ENCODE data around the gene MMP12. TPM values are rescaled to one million over a fixed set of nuclear protein-coding genes. Genes with fewer than 3 reads are reported as not detected.

MMP12 gene
- total RNA-seq, 1 experiment from 2014 or later = not detected

DNA sequence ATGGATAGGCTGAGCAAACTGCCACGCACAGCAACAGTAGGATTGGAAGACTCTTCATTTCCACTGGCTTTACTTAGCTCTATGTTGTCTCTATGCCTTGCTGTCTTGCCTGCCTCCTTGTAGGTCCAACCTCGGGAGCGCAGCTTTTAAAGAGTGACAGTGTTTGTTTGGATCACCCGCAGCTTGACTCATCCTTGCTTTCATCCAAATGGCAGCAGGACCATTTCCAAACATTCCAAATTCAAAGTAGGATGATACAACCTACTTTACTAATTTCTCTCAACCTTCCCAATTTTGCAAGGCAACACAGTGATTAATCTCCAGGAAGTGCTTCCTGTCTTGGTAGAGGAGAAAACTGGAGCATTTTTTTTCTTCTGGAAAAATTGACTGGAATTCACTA is 31.3 kb downstream of the MMP12 start, which contains the start of gene MMP3:
TSS of gene MMP3 (minus strand) at position 121 of the 400 bp plus-strand sequence. CDS start at position 58, 63 bp downstream.
- no peak for DNase-seq
- H3K9ac ChIP-seq (ENCODE audit: extremely low read depth, insufficient read length, low read length) = no peak within 1 kb of the TSS
- no peaks in the 10 kb centered on the region for H3K79me2 ChIP-seq (ENCODE audit: insufficient read depth, low read length)
- no peak within 1 kb of the TSS for H3K23ac ChIP-seq (ENCODE audit: insufficient read length, low read depth, low read length)
- no peak within 1 kb of the TSS for H2BK20ac ChIP-seq (ENCODE audit: low read depth, low read length, poor library complexity, severe bottlenecking)
- Mint-ChIP-seq H3K9me3 (no peaks in the 10 kb centered on the region), H3K4me3 (no peak within 1 kb of the TSS), H3K27me3 (ENCODE audit: low read depth) (no peaks in the 10 kb centered on the region), H3K4me1 (peaks cover 2 to 3% of the 10 kb centered on the region in 2 experiments; a peak in 2 of 4 replicates), H3K36me3 (ENCODE audit: insufficient read depth in 1 of 3, low read depth in 3 of 3) (no peaks in the 10 kb centered on the region), H3K27ac (no peak within 1 kb of the TSS; a peak in 1 of 7 replicates)
- H3K4ac ChIP-seq (ENCODE audit: low read depth, low read length) = no peak within 1 kb of the TSS
- no peaks in the 10 kb centered on the region for H3K23me2 ChIP-seq (ENCODE audit: insufficient read length, low read depth, low read length, poor library complexity, severe bottlenecking)
- H3K27ac ChIP-seq (ENCODE audit: insufficient read length, low read depth, low read length) = no peak within 1 kb of the TSS
- H3K79me1 ChIP-seq (ENCODE audit: insufficient read depth, low read depth, low read length, poor library complexity, severe bottlenecking) = no peaks in the 10 kb centered on the region
- no peak within 1 kb of the TSS for H3K56ac ChIP-seq (ENCODE audit: insufficient read length, low read depth, low read length)
- no peak within 1 kb of the TSS for H4K91ac ChIP-seq (ENCODE audit: insufficient read length, low read depth, low read length)
- TF ChIP-seq, protein P1, sequence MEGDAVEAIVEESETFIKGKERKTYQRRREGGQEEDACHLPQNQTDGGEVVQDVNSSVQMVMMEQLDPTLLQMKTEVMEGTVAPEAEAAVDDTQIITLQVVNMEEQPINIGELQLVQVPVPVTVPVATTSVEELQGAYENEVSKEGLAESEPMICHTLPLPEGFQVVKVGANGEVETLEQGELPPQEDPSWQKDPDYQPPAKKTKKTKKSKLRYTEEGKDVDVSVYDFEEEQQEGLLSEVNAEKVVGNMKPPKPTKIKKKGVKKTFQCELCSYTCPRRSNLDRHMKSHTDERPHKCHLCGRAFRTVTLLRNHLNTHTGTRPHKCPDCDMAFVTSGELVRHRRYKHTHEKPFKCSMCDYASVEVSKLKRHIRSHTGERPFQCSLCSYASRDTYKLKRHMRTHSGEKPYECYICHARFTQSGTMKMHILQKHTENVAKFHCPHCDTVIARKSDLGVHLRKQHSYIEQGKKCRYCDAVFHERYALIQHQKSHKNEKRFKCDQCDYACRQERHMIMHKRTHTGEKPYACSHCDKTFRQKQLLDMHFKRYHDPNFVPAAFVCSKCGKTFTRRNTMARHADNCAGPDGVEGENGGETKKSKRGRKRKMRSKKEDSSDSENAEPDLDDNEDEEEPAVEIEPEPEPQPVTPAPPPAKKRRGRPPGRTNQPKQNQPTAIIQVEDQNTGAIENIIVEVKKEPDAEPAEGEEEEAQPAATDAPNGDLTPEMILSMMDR (conservative IDR thresholded peaks at IDR 0.05) = no peak
- H3K27me3 ChIP-seq (ENCODE audit: insufficient read depth, low read length) = no peaks in the 10 kb centered on the region
- H3K9me3 ChIP-seq (ENCODE audit: control insufficient read depth, low read depth, low read length) = no peaks in the 10 kb centered on the region
- no peaks in the 10 kb centered on the region for H4K20me1 ChIP-seq (ENCODE audit: control insufficient read depth, insufficient read depth, insufficient read length)
- no peaks in the 10 kb centered on the region; the same call in 1 of the 2 replicates for H3K4me1 ChIP-seq (ENCODE audit: insufficient read depth, low read length)
- H2AK5ac ChIP-seq (ENCODE audit: insufficient read length, low read length) = no peak within 1 kb of the TSS
- no peak within 1 kb of the TSS for H3K18ac ChIP-seq (ENCODE audit: insufficient read length, low read depth, low read length)
- H3K4me2 ChIP-seq (ENCODE audit: insufficient read depth, insufficient read length, low read length) = no peak within 1 kb of the TSS
- H2BK15ac ChIP-seq (ENCODE audit: low read depth, low read length) = no peak within 1 kb of the TSS
- no peak within 1 kb of the TSS for H2BK12ac ChIP-seq (ENCODE audit: insufficient read length, low read depth, low read length)
- H3T11ph ChIP-seq (ENCODE audit: low read length) = no peak within 1 kb of the TSS
- H4K8ac ChIP-seq (replicated peaks; ENCODE audit: insufficient read length, low read depth, low read length) = no peak within 1 kb of the TSS
- H2BK5ac ChIP-seq (ENCODE audit: insufficient read length, low read length) = no peak within 1 kb of the TSS
- WGBS (ENCODE audit: extremely low coverage, insufficient read length, low lambda C conversion rate) = no CpG with 5 or more reads among the region's 4 CpGs
- no peak within 1 kb of the TSS for H3K14ac ChIP-seq (ENCODE audit: insufficient read depth, low read length)
- H2BK120ac ChIP-seq (ENCODE audit: low read depth, low read length, poor library complexity, severe bottlenecking) = no peak within 1 kb of the TSS
- H4K5ac ChIP-seq (ENCODE audit: insufficient read length, low read depth, low read length) = no peak within 1 kb of the TSS
- no peak within 1 kb of the TSS for H2AFZ ChIP-seq (ENCODE audit: low read length)
